Calu3 (cell line): Measurements from ENCODE around the gene SETD2. TPM values are rescaled to one million over a fixed set of nuclear protein-coding genes. Genes with fewer than 3 reads are reported as not detected.
"Not testable (repeated sequence)": the region's sequence is repeated elsewhere in the genome, so short reads cannot be mapped to it uniquely, and the experiment has no call there.

Experiments used
- BruUV-seq: library from RNA; stranded (reverse); fragments of 400-500 nt; replicated peaks from 2 replicates; lab custom pipeline; 2021; lab: Mats Ljungman, UMichigan
- CTCF ChIA-PET: fragments of 300-600 bp; sonication (Branson Sonifier 250); formaldehyde crosslinking; loops from one replicate; lab custom pipeline; 2022; ENCODE audit warnings: antibody characterized with exemption; lab: Charles Lee
- DNase-seq: peaks from one replicate; pipeline ENCODE4 v3.0.0; 2022
- H3K27ac Mint-ChIP-seq: one replicate; pipeline ENCODE4 v1.8.0; 2022; ENCODE audit warnings: mixed read lengths; ENCODE audit not compliant: unreplicated experiment
- H3K27me3 Mint-ChIP-seq: one replicate; pipeline ENCODE4 v1.8.0; 2022; ENCODE audit warnings: mixed read lengths; ENCODE audit not compliant: unreplicated experiment
- H3K36me3 Mint-ChIP-seq: one replicate; pipeline ENCODE4 v1.8.0; 2022; ENCODE audit warnings: mild to moderate bottlenecking, moderate library complexity, mixed read lengths; ENCODE audit not compliant: insufficient read depth, unreplicated experiment
- H3K4me1 Mint-ChIP-seq: one replicate; pipeline ENCODE4 v1.8.0; 2022; ENCODE audit warnings: mild to moderate bottlenecking, low read depth, mixed read lengths; ENCODE audit not compliant: unreplicated experiment
- H3K4me3 Mint-ChIP-seq: one replicate; pipeline ENCODE4 v1.8.0; 2022; ENCODE audit warnings: mild to moderate bottlenecking, low read depth, moderate library complexity, mixed read lengths; ENCODE audit not compliant: unreplicated experiment
- H3K9me3 Mint-ChIP-seq: one replicate; pipeline ENCODE4 v1.8.0; 2022; ENCODE audit warnings: low read depth, mixed read lengths; ENCODE audit not compliant: unreplicated experiment
- CTCF ChIP-seq: fragments of 200-600 bp; IDR thresholded peaks from one replicate; pipeline ENCODE4 v1.8.0; 2022; ENCODE audit warnings: antibody characterized with exemption; ENCODE audit not compliant: unreplicated experiment
- intact Hi-C: fragments of 100-400 bp; cut with micrococcal nuclease; formaldehyde crosslinking; loops from one replicate; pipeline ENCODE4 v1.10.0; 2022; ENCODE audit not compliant: unreplicated experiment
- total RNA-seq: library from RNA; stranded (reverse); gene quantifications from 2 replicates; pipeline ENCODE4 v1.2.3, GENCODE V29; 2022

SETD2 gene
- total RNA-seq, 1 experiment from 2014 or later, result 39.2 TPM

GRCh38 chr3:47193871-47194859, 30.3 kb upstream of the SETD2 start:
- BruUV-seq, result no TSS peak

GRCh38 chr3:47186285-47186684, 22.4 kb upstream of the SETD2 start:
- H3K36me3 Mint-ChIP-seq, result no peaks in the 10 kb centered on the region
- H3K4me3 Mint-ChIP-seq, result no peak overlapping the region
- H3K27ac Mint-ChIP-seq, result no peak overlapping the region
- no TSS peak for BruUV-seq
- DNase-seq, result no peak
- H3K27me3 Mint-ChIP-seq, result no peaks in the 10 kb centered on the region
- no peaks in the 10 kb centered on the region for H3K4me1 Mint-ChIP-seq
- TF ChIP-seq CTCF, result no peak
- CTCF ChIA-PET, result no interaction called here
- H3K9me3 Mint-ChIP-seq, result no peaks in the 10 kb centered on the region
- intact Hi-C loops, result no loop called here

More at GRCh38 chr3:47193871-47194859, 30.3 kb upstream of the SETD2 start:
- no peak for DNase-seq
- no peak overlapping the region for H3K4me3 Mint-ChIP-seq
- intact Hi-C loops, result no loop called here
- H3K4me1 Mint-ChIP-seq, result no peaks in the 10 kb centered on the region
- no peaks in the 10 kb centered on the region for H3K27me3 Mint-ChIP-seq
- H3K27ac Mint-ChIP-seq, result no peak overlapping the region
- H3K36me3 Mint-ChIP-seq, result no peaks in the 10 kb centered on the region
- CTCF ChIA-PET, result no interaction called here
- no peak for TF ChIP-seq CTCF
- H3K9me3 Mint-ChIP-seq, result no peaks in the 10 kb centered on the region

- intact Hi-C loops, CTCF ChIA-PET, H3K27ac Mint-ChIP-seq, H3K36me3 Mint-ChIP-seq, H3K27me3 Mint-ChIP-seq, H3K4me1 Mint-ChIP-seq, BruUV-seq, H3K4me3 Mint-ChIP-seq, H3K9me3 Mint-ChIP-seq, DNase-seq: not testable (repeated sequence)
These were observed 17.8 kb upstream of the SETD2 start for GRCh38 chr3:47181685-47182084.

GRCh38 chr3:47180011-47180410, 16.1 kb upstream of the SETD2 start:
- H3K27ac Mint-ChIP-seq, H3K27me3 Mint-ChIP-seq, H3K4me1 Mint-ChIP-seq, H3K36me3 Mint-ChIP-seq, H3K4me3 Mint-ChIP-seq, H3K9me3 Mint-ChIP-seq, DNase-seq, BruUV-seq, CTCF ChIA-PET, intact Hi-C loops: not testable (repeated sequence)

- no peak overlapping the region for H3K27ac Mint-ChIP-seq
- BruUV-seq, result no TSS peak
These were observed 12.7 kb upstream of the SETD2 start for GRCh38 chr3:47176582-47176981.

More at GRCh38 chr3:47176582-47176981, 12.7 kb upstream of the SETD2 start:
- intact Hi-C loops, result no loop called here
- H3K27me3 Mint-ChIP-seq, result no peaks in the 10 kb centered on the region
- CTCF ChIA-PET, result no interaction called here
- no peaks in the 10 kb centered on the region for H3K9me3 Mint-ChIP-seq
- no peaks in the 10 kb centered on the region for H3K4me1 Mint-ChIP-seq
- H3K4me3 Mint-ChIP-seq, result no peak overlapping the region
- TF ChIP-seq CTCF, result no peak
- H3K36me3 Mint-ChIP-seq, result no peaks in the 10 kb centered on the region
- DNase-seq, result no peak
